ENCODE results near the gene NEUROG1.

Gene NEUROG1

GRCh38 chr5:135564331-135564730 lies 28.6 kb upstream of the NEUROG1 start:
- no peak for DNase-seq (ENCODE audit: low spot score)

GRCh38 chr5:135561266-135561665 lies 25.5 kb upstream of the NEUROG1 start:
- DNase-seq (ENCODE audit: low spot score): no peak

- peak; percentile 25 for DNase-seq (ENCODE audit: low spot score)
Measured at GRCh38 chr5:135560858-135561257, 25.1 kb upstream of the NEUROG1 start.

GRCh38 chr5:135559354-135559753 lies 23.6 kb upstream of the NEUROG1 start:
- DNase-seq (ENCODE audit: low spot score): no peak

- no peak for DNase-seq (ENCODE audit: low spot score)
Measured at GRCh38 chr5:135557076-135557838, 21.5 kb upstream of the NEUROG1 start.

GRCh38 chr5:135556620-135557019 lies 20.9 kb upstream of the NEUROG1 start:
- no peak for DNase-seq (ENCODE audit: low spot score)

- DNase-seq (ENCODE audit: low spot score): no peak
Measured at GRCh38 chr5:135555530-135555929, 19.8 kb upstream of the NEUROG1 start.

- no peak for DNase-seq (ENCODE audit: low spot score)
Measured at GRCh38 chr5:135553688-135554462, 18.1 kb upstream of the NEUROG1 start.

- peak; percentile 18 for DNase-seq (ENCODE audit: low spot score)
Measured at GRCh38 chr5:135551593-135552447, 16.1 kb upstream of the NEUROG1 start.

- no peak for DNase-seq (ENCODE audit: low spot score)
Measured at GRCh38 chr5:135549413-135549812, 13.6 kb upstream of the NEUROG1 start.

- no peak for DNase-seq (ENCODE audit: low spot score)
Measured at GRCh38 chr5:135547590-135548254, 12.0 kb upstream of the NEUROG1 start.

GRCh38 chr5:135546912-135547311 lies 11.1 kb upstream of the NEUROG1 start:
- DNase-seq (ENCODE audit: low spot score): no peak

GRCh38 chr5:135546101-135546500 lies 10.3 kb upstream of the NEUROG1 start:
- DNase-seq (ENCODE audit: low spot score): no peak

GRCh38 chr5:135545099-135545498 lies 9.3 kb upstream of the NEUROG1 start:
- DNase-seq (ENCODE audit: low spot score): no peak

- DNase-seq (ENCODE audit: low spot score): no peak
Measured at GRCh38 chr5:135543485-135544304, 7.9 kb upstream of the NEUROG1 start.

- no peak for DNase-seq (ENCODE audit: low spot score)
Measured at GRCh38 chr5:135543001-135543484, 7.3 kb upstream of the NEUROG1 start.

GRCh38 chr5:135541807-135542502 lies 6.2 kb upstream of the NEUROG1 start:
- DNase-seq (ENCODE audit: low spot score): no peak

GRCh38 chr5:135539430-135540005 lies 3.8 kb upstream of the NEUROG1 start:
- DNase-seq (ENCODE audit: low spot score): no peak

GRCh38 chr5:135538261-135538660 lies 2.5 kb upstream of the NEUROG1 start:
- no peak for DNase-seq (ENCODE audit: low spot score)

- DNase-seq (ENCODE audit: low spot score): no peak
Measured at GRCh38 chr5:135537745-135538144, 2.0 kb upstream of the NEUROG1 start.

All from CD4-positive, alpha-beta T cell treated with Interleukin-6 at 100 ng/mL for 8 hours (primary cell).